Measurements from ENCODE around the gene RABAC1.
"Not testable (repeated sequence)": the region's sequence is repeated elsewhere in the genome, so short reads cannot be mapped to it uniquely, and the experiment has no call there.

Gene RABAC1

GRCh38 chr19:41927497-41928192 lies 31.5 kb downstream of the RABAC1 start:
- peak; percentile 41 for DNase-seq

- DNase-seq: no peak
These were observed 32.2 kb downstream of the RABAC1 start for GRCh38 chr19:41926763-41927496.

GRCh38 chr19:41926028-41926762 lies 32.9 kb downstream of the RABAC1 start:
- no peak for DNase-seq

GRCh38 chr19:41925208-41926003 lies 33.7 kb downstream of the RABAC1 start:
- no peak for DNase-seq

- no peak for DNase-seq
These were observed 34.7 kb downstream of the RABAC1 start for GRCh38 chr19:41924151-41925145.

GRCh38 chr19:41923045-41923788 lies 35.9 kb downstream of the RABAC1 start:
- no peak for DNase-seq

- DNase-seq: no peak
These were observed 36.5 kb downstream of the RABAC1 start for GRCh38 chr19:41922585-41922984.

- DNase-seq: no peak
These were observed 37.2 kb downstream of the RABAC1 start for GRCh38 chr19:41921577-41922576.

- no peak for DNase-seq
These were observed 38.1 kb downstream of the RABAC1 start for GRCh38 chr19:41920882-41921576.

GRCh38 chr19:41919948-41920712 lies 39.0 kb downstream of the RABAC1 start:
- DNase-seq: no peak

- no peak for DNase-seq
These were observed 40.4 kb downstream of the RABAC1 start for GRCh38 chr19:41918653-41919244.

- no peak for DNase-seq
These were observed 41.0 kb downstream of the RABAC1 start for GRCh38 chr19:41918095-41918494.

GRCh38 chr19:41917676-41918075 lies 41.4 kb downstream of the RABAC1 start:
- no peak for DNase-seq

- no peak for DNase-seq
These were observed 43.2 kb downstream of the RABAC1 start for GRCh38 chr19:41915776-41916414.

- no peak for DNase-seq
These were observed 43.9 kb downstream of the RABAC1 start for GRCh38 chr19:41915021-41915775.

- not testable (repeated sequence) for DNase-seq
These were observed 44.7 kb downstream of the RABAC1 start for GRCh38 chr19:41914424-41914834.
